Glomerular visceral epithelial cell (primary cell): Measurements from ENCODE around the gene TSPAN5.

Experiments used
- DNase-seq: peaks from one replicate; pipeline ENCODE4 v3.0.0-alpha.2; 2016; ENCODE audit errors: extremely low spot score

TSPAN5 gene

DNA sequence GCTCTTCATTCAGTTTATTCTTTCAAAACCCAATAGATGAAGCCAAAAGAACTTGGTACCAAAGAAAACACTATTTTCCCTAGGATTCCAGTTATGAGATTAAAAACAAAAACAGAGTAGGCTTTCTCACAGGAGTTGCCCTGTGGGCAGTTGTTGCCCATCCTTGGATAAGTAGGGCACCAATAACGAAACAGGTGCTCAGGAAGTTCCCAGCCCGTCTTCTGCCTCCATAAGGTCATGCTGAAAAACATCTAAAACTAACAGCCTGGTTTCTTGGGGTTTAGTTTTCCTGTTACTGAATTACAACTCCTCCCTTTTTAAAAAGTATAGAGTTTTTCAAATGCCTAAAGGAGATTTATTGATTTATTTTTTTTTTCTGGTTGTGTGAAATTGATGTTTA is 14.7 kb downstream of the TSPAN5 start:
- no peak for DNase-seq

DNA sequence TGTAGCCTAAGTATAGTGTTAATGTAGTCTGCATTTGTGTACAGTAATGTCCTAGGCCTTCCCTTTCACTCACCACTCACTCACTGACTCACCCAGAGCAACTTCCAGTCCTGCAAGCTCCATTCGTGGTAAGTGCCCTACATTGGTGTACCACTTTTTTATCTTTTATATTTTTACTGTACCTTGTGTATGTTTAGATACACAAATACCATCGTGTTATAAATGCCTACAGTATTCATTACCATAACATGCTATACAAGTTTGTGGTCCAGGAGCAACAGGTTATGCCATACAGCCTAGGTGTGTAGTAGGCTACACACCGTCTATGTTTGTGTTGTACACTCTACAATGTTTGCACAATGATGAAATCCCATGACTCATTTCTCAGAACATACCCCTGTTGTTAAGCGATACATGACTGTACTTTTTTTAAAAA is 15.4 kb downstream of the TSPAN5 start:
- DNase-seq = peak; percentile 48

GRCh38 chr4:98641906-98642668 is 16.3 kb downstream of the TSPAN5 start:
- DNase-seq = no peak

- no peak for DNase-seq
Observed at GRCh38 chr4:98641376-98641775, 17.0 kb downstream of the TSPAN5 start.

GRCh38 chr4:98639523-98639922 is 18.9 kb downstream of the TSPAN5 start:
- no peak for DNase-seq

DNA sequence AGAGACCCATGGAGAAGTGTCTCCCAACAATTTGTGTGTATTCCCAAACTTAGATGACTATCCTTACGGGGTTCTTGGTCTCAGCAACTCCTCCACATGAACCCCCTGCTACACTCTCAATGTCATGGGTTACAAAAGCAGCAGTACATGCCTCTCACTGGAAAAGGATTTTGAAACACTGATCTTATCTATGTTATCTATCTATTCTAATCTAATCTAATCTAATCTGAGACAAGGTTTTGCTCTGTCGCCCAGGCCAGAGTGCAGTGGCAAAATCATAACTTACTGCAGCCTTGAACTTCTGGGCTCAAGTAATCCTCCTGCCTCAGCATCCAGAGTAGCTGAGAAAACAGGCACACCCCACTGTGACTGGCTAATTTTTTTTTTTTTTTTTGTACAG is 19.3 kb downstream of the TSPAN5 start:
- DNase-seq = no peak

DNA sequence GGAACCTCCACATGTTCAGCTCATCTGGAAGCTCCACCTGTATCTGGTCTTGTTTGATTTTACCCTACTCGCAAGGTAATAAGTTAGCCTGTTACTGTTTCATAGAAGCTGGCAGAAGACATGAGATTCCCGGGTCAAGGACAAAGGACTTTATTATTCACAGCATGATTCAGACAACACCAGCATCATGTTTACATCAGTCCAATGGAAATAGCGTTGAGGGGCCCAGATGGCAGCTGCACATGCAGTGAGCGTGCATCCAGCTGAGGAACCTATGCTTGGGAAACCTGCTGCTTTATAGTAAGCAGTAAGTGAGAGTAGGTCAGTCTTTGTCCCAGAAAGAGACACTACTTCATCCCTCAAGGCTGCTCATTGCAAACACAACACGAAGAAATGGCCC is 19.8 kb downstream of the TSPAN5 start:
- no peak for DNase-seq

DNA sequence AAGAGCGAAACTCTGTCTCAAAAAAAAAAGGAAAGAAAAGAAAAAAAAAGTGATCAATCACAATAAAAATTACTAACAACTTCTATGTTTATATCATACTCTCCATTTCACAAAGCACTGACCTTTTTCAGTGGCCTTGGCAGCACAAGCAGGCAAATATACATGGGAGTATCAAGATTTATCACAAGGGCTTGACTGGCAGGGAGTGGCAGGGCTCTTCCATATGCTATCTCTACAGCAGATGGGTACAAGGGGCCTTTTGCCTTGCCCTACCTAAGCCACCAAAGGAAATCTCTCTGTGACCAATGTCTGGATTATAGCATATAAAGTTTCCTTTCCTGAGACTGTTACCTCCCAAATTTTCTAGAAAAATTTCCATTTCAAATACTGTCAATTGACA is 24.4 kb downstream of the TSPAN5 start:
- no peak for DNase-seq

GRCh38 chr4:98633159-98633558 is 25.3 kb downstream of the TSPAN5 start:
- DNase-seq = no peak

GRCh38 chr4:98632258-98632657 is 26.2 kb downstream of the TSPAN5 start:
- DNase-seq = no peak

- no peak for DNase-seq
Observed at GRCh38 chr4:98631506-98631905, 26.9 kb downstream of the TSPAN5 start.

DNA sequence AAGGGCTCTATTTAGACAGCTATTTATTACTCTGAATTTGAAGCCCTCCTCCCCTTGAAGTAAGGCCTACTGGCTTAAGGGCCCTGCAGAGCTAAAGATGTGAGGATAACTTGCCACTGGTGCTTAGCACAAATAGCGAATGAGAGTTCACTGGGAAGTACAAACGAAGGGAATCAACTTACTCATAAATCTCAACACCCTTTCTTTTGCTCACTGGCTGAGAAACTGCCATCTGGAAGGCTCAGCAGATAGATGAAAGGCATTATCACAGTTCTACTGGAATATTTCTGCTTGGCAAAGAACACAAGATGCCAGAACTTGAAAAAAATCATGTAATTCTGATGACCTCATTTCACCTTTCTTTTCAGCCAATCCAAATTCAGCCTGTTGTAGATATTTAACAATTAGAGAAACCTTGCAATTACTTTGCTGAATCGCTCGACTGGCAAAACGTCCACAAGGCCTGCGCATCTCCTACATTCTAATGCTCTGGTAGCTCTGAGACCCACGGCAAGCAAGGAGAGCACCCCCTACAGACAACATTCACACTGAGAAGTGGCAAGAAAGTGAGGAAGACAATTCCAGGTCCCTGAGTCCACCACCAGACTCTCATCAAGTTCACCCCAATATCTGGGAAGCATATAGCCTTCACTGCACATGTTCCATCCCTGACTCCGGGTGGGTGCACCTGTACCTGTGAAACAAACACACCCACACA is 27.5 kb downstream of the TSPAN5 start:
- no peak for DNase-seq

DNA sequence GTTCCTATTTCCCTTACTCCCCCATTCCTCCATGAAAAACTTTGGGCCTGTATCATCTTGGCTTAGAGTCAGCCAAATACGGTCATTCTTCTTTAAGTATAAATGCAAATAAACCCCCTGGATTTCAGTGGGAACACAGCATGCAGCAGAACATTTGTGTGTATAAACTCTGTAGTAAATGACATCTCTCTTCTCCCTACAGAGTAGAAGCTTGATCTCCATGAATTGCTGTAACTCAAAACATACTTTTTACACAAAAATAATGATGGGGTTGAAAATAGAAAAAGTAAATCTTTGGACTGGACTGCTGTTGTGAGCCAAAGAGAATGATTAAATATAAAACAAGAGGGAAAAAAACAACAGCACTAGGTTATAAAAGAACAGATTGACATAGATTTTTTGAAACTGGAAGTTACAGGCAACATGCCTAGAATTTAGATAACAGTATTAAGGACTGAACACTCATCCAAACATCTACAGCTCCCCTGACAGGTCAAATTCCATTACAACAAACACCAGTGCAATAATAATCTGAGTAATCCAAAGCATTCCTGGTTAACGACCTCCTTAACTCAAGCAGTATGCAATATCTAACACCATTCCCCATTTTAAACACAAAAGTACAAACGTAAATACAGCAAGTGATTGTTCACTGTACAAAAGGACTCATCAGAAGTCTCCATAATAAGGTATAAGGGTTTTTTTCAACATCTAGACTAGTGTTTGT is 30.7 kb downstream of the TSPAN5 start:
- peak; percentile 14 for DNase-seq

DNA sequence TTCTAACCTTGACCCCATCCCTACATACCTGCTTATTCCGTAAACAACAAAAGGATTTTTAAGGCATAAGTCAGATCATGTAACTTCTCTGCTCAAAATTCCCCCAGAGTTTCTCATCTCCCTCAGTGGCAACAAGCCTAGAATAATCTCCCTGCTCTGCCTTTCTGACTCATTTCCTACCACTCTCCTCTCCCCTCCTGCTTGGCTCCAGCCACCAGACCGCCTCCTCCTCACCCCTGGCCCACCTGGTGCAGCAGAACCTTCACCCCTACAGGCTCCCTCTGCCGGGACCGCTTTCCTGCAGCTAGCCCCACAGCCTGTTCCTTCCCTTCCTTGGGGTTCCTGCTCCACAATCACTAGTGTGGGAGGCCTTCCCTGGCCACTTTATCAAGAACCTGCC is 32.1 kb downstream of the TSPAN5 start:
- peak; percentile 87 for DNase-seq

DNA sequence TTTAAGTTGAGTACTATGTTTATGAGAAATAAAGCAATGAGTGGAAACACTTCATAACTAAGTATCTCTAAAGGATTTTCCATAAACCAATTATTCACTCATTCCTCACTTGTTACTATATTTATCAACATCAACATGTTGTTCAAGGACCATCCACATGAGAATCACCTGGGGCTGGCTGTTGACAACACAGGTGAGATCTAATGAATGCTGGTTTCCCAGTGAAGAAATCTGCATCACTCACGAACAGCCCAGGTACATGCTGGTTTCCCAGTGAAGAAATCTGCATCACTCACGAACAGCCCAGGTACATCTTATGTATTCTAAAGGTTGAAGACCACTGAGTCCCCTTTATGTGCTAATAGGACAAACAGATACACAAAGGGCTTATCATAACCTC is 32.5 kb downstream of the TSPAN5 start:
- DNase-seq = no peak

GRCh38 chr4:98625399-98625798 is 33.0 kb downstream of the TSPAN5 start:
- DNase-seq = no peak

- DNase-seq = no peak
Observed at GRCh38 chr4:98624642-98625041, 33.8 kb downstream of the TSPAN5 start.

DNA sequence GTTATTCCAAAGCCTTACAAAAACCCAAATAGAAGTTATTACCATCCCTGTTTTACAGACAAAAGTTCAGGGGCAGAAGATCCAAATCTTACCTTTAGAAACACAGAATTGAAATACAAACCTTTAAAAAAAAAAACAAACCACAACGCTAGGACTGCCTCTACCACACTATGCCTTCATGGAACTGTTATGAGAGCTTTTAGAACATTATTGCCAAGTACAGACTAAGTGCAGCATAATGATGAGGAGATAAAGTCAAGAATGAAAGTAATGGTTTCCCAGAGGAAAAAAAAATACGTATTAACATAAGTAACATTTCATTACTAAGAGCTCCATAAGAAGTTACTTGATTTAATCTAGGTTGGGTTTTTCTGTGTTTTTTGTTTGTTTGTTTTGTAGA is 34.3 kb downstream of the TSPAN5 start:
- no peak for DNase-seq

DNA sequence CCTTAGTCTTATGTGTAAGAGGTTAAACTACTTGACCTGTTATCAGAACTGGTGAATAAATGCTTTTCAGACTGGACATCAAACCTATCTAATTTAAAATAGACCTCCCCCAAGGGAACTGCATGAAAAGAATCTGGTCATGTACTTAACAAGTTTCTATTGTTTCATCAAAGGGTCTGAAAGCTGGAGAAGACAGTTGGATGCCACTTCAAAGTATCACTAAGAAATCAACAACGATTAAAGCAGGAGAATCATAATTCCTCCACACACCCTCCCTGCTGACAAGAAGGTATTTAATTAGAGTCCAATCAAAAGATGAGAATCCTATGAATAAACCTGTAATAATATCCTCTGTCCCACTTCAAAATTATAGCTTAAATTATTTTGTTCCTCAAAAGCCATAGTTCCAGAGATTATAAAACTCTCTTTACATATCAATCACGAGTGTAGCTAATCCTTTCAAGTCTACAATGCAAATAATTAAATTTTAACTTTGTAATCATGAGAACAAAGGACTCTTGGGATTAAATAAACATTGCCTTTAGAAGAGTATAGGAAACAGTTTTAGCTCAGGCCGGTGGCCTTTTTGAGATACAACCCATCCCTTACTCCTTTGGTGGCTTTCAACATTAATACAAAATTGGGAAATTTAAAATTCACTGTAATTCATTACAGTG is 35.1 kb downstream of the TSPAN5 start:
- no peak for DNase-seq

DNA sequence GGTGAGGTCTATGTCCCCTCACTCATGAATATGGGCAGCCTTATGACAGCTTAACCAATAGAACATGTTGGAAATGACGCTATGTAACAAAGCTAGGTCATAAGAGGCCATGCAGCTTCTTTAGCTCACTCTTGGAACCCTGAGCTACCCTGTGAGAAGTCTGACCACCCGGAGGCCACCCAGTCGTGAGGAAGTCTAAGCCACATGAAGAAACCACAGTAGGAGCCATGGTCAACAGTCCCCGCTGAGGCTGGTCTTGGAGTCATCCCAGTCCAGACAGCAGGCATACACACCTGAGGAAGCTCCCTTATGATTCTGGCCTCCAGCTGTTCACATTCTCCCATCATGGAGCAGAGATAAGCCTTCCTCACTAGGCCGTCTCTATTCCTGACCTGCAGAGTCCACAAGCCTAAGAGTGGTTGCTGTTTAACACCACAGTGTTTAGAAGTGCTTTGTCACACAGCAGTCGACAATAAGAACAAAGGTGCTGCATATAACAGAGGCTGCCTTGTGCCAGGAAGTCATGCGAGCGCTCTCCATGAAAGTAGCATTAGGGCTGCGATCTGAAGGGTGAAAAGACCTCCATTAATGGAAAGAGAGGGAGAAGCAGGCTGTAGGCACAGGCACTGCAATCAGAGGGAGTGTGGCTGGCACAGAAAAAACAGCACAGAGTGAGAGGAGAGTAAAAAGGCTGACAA is 38.2 kb downstream of the TSPAN5 start:
- DNase-seq = no peak

DNA sequence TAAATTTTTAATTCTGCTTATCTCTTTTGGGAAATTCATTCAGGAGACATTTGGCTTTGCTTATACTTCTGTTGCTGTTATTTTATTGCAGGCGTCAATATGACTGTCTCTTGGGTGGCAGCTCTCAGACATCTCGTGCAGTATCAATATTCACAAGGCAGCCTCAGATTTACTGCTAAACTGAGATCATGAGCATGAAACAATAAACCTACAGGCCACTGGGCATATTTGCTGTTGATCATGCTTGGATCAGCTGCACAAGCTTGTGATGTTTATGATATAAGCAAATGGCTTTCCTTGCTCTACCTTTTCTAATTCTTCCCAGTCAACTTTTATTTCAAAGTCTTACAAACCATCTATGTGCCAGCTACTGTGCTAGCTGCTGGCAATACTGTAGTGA is 39.2 kb downstream of the TSPAN5 start:
- DNase-seq = no peak

- DNase-seq = no peak
Observed at GRCh38 chr4:98618680-98619079, 39.7 kb downstream of the TSPAN5 start.
